HCT116 (cell line): ENCODE measurements around the gene PTPN7.

Experiments
- EGR1 ChIP-seq: IDR thresholded peaks from 2 replicates; pipeline ENCODE4 v1.6.1; 2012; ENCODE audit warnings: low read depth
- EZH2 ChIP-seq: fragments of 200-600 bp; sonication (generic); IDR thresholded peaks from 2 replicates; pipeline ENCODE4 v1.6.1; 2017; ENCODE audit warnings: antibody characterized with exemption, mixed run types
- JUND ChIP-seq: IDR thresholded peaks from 2 replicates; pipeline ENCODE4 v1.6.1; 2012
- POLR2A ChIP-seq: IDR thresholded peaks from 2 replicates; pipeline ENCODE4 v1.7.0; 2011; ENCODE audit warnings: borderline replicate concordance; ENCODE audit not compliant: insufficient read depth, insufficient read length; ENCODE audit errors: extremely low read depth
- RAD21 ChIP-seq: IDR thresholded peaks from 2 replicates; pipeline ENCODE4 v1.6.1; 2012; ENCODE audit warnings: low read depth, mild to moderate bottlenecking
- TCF7L2 ChIP-seq: IDR thresholded peaks from 2 replicates; pipeline ENCODE4 v1.7.0; 2011; ENCODE audit warnings: borderline replicate concordance, inconsistent platforms; ENCODE audit not compliant: insufficient read depth, insufficient read length; ENCODE audit errors: extremely low read depth
- ZFX ChIP-seq: fragments of 450-650 bp; IDR thresholded peaks from 2 replicates; pipeline ENCODE4 v1.6.1; 2017
- TF ChIP-seq, protein P1 (sequence below), 3 experiments: fragments of 200-600 bp in 1 of 3; sonication (generic) in 1 of 3; IDR thresholded peaks in 2 of 3; conservative IDR thresholded peaks in 1 of 3; 2 replicates each; pipeline ENCODE4 v1.5.1; 2012 to 2017; ENCODE audit warnings: low read depth in 2 of 3, low read length in 2 of 3, antibody characterized with exemption in 1 of 3, borderline replicate concordance in 1 of 3, control low read depth in 1 of 3, mild to moderate bottlenecking in 1 of 3, mixed read lengths in 1 of 3, mixed run types in 1 of 3, moderate library complexity in 1 of 3; ENCODE audit not compliant: insufficient read depth in 1 of 3
- TF ChIP-seq, protein P2 (sequence below): IDR thresholded peaks from 2 replicates; pipeline ENCODE4 v1.6.1; 2012
- TF ChIP-seq, protein P3 (sequence below): IDR thresholded peaks from 2 replicates; pipeline ENCODE4 v1.6.1; 2012

DNA sequence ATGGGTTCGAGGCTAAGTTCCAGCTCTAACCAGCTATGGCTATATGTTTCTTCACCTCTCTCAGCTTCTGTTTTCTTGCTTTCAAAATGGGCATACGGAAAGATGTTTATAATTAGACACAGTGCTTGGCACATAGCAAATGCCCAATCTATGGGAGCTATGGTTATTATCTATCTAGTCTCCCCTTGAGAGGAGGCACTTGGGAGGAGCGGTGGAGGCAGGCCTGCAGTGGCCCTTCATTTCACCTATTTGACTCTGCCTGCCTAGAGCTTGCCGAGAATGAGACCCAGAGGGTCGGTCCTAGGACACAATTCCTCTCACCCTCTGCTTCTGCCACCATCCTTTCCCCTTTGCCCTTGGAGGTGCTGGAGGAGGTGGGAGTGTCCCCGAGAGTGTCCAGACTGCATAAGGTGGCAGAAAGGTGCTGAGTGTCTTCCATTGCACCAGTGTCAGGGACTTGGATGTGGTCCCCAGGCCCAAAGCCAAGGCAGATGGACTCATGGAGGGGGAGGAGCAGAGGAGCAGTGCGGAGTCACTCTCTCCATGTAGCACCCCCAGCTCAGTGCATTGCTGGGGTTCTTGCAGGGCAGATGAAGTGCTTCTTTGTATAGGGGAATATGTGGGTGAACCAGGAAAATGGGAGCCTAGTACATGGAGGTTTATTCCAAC, 42.2 kb upstream of the PTPN7 start:
- TF ChIP-seq, protein P1, sequence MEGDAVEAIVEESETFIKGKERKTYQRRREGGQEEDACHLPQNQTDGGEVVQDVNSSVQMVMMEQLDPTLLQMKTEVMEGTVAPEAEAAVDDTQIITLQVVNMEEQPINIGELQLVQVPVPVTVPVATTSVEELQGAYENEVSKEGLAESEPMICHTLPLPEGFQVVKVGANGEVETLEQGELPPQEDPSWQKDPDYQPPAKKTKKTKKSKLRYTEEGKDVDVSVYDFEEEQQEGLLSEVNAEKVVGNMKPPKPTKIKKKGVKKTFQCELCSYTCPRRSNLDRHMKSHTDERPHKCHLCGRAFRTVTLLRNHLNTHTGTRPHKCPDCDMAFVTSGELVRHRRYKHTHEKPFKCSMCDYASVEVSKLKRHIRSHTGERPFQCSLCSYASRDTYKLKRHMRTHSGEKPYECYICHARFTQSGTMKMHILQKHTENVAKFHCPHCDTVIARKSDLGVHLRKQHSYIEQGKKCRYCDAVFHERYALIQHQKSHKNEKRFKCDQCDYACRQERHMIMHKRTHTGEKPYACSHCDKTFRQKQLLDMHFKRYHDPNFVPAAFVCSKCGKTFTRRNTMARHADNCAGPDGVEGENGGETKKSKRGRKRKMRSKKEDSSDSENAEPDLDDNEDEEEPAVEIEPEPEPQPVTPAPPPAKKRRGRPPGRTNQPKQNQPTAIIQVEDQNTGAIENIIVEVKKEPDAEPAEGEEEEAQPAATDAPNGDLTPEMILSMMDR (IDR thresholded peaks at IDR 0.05 in 2 of 3, conservative IDR thresholded peaks at IDR 0.05 in 1 of 3; ENCODE audit: borderline replicate concordance in 1 of 3, insufficient read depth in 1 of 3, low read depth in 2 of 3, low read length in 2 of 3): no peak
- TF ChIP-seq ZFX: no peak
- no peak for TF ChIP-seq EZH2
- TF ChIP-seq TCF7L2: no peak
- TF ChIP-seq, protein P2, sequence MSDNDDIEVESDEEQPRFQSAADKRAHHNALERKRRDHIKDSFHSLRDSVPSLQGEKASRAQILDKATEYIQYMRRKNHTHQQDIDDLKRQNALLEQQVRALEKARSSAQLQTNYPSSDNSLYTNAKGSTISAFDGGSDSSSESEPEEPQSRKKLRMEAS: no peak
- TF ChIP-seq RAD21: no peak
- TF ChIP-seq, protein P3, sequence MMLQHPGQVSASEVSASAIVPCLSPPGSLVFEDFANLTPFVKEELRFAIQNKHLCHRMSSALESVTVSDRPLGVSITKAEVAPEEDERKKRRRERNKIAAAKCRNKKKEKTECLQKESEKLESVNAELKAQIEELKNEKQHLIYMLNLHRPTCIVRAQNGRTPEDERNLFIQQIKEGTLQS: no peak
- TF ChIP-seq POLR2A: no peak
- TF ChIP-seq JUND: no peak
- TF ChIP-seq EGR1: no peak
